ENCODE results near the gene MNDA.

The MNDA gene

DNA sequence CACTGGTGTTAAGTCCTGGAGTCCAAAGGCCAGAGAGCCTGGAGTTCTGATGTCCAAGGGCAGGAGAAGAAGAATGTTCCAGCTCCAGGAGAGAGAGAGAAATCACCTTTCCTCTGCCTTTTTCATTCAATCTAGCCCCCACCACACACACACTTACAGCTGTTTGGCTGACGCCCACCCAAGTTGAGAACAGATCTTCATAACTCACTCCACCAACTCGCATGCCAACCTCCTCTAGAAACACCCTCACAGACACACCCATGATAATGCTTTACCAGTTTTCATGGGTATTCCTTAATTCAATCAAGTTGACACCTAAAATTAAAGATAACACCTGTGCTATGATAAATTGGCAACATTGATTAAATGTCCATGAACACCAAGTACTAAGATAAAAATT, 42.0 kb downstream of the MNDA start:
- Histone ChIP-seq H3K4me2 (ENCODE audit: low read length) (no peak overlapping the region), H3K4me3 (ENCODE audit: low read length) (no peak overlapping the region), H3K27ac (ENCODE audit: low read depth, low read length) (no peak overlapping the region), H3K36me3 (ENCODE audit: control insufficient read depth, low read length) (no peaks in the 10 kb centered on the region), H3K79me2 (ENCODE audit: control insufficient read depth, low read length) (no peaks in the 10 kb centered on the region), H3F3A (ENCODE audit: control insufficient read depth, insufficient read depth) (no peaks in the 10 kb centered on the region), H3K9me2 (replicated peaks; ENCODE audit: control insufficient read depth, low read length) (no peaks in the 10 kb centered on the region), H3K9me3 (ENCODE audit: control insufficient read depth, insufficient read depth, low read length) (no peaks in the 10 kb centered on the region), H3K4me1 (ENCODE audit: control insufficient read depth, low read length) (no peaks in the 10 kb centered on the region), H3K27me3 (ENCODE audit: control insufficient read depth, low read length) (no peaks in the 10 kb centered on the region), H4K20me1 (ENCODE audit: control insufficient read depth, insufficient read depth, low read depth, low read length) (no peaks in the 10 kb centered on the region)
- TF ChIP-seq, protein P1, sequence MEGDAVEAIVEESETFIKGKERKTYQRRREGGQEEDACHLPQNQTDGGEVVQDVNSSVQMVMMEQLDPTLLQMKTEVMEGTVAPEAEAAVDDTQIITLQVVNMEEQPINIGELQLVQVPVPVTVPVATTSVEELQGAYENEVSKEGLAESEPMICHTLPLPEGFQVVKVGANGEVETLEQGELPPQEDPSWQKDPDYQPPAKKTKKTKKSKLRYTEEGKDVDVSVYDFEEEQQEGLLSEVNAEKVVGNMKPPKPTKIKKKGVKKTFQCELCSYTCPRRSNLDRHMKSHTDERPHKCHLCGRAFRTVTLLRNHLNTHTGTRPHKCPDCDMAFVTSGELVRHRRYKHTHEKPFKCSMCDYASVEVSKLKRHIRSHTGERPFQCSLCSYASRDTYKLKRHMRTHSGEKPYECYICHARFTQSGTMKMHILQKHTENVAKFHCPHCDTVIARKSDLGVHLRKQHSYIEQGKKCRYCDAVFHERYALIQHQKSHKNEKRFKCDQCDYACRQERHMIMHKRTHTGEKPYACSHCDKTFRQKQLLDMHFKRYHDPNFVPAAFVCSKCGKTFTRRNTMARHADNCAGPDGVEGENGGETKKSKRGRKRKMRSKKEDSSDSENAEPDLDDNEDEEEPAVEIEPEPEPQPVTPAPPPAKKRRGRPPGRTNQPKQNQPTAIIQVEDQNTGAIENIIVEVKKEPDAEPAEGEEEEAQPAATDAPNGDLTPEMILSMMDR (IDR thresholded peaks at IDR 0.05; ENCODE audit: low read depth, low read length, poor library complexity, severe bottlenecking) = no peak
- no peak for TF ChIP-seq EZH2phosphoT487 (IDR thresholded peaks at IDR 0.05; ENCODE audit: borderline replicate concordance, low read length)

DNA sequence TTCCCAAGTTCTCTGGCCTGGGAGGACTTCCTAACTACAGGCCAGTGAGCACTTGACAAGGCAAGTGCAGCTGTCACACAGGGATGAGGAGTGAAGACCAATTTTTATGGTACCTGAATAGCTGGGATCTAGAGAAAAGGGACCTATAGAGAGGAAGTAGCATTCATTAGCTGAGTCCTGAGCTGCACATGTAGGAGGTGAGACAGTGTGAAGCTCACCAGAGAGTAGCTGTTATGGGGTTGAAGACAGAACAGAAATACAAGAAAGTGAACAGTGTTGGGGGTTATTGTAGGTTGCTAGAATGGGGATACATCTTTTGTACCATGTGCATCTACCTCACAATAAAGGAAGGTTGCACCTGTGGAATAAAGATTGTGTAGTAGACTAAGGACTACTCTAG, 62.5 kb downstream of the MNDA start:
- no peaks in the 10 kb centered on the region for H3K9me3 ChIP-seq (ENCODE audit: control insufficient read depth, insufficient read depth, low read length)

DNA sequence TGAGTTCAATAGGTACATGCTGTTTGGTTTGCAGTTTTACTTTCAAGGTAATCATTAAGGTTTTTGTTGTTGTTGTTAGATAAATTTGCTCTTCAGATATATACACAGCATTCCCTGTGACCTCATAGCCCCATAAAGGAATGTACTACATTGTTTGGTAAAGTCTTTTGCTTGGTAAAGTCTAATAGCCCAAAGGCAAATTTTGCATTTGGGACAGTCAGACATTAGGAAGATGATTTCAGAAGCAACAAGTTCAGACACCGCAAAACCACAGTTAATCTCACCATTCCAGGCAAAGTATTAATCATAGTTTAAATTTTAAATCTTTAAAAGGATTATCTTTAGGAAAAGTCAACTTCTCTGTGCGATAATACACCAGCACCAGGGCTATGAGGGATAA, 67.6 kb downstream of the MNDA start:
- TF ChIP-seq EZH2phosphoT487 (IDR thresholded peaks at IDR 0.05; ENCODE audit: borderline replicate concordance, low read length) = no peak
- TF ChIP-seq, protein P1 (IDR thresholded peaks at IDR 0.05; ENCODE audit: low read depth, low read length, poor library complexity, severe bottlenecking) = no peak
- Histone ChIP-seq H3K4me2 (ENCODE audit: low read length) (no peak overlapping the region), H3K9me3 (ENCODE audit: control insufficient read depth, insufficient read depth, low read length) (no peaks in the 10 kb centered on the region), H4K20me1 (ENCODE audit: control insufficient read depth, insufficient read depth, low read depth, low read length) (no peaks in the 10 kb centered on the region), H3K79me2 (ENCODE audit: control insufficient read depth, low read length) (no peaks in the 10 kb centered on the region), H3K36me3 (ENCODE audit: control insufficient read depth, low read length) (no peaks in the 10 kb centered on the region), H3K4me1 (ENCODE audit: control insufficient read depth, low read length) (no peaks in the 10 kb centered on the region), H3F3A (ENCODE audit: control insufficient read depth, insufficient read depth) (no peaks in the 10 kb centered on the region), H3K4me3 (ENCODE audit: low read length) (no peak overlapping the region), H3K27ac (ENCODE audit: low read depth, low read length) (no peak overlapping the region), H3K27me3 (ENCODE audit: control insufficient read depth, low read length) (no peaks in the 10 kb centered on the region), H3K9me2 (replicated peaks; ENCODE audit: control insufficient read depth, low read length) (no peaks in the 10 kb centered on the region)

More for the DNA sequence above, 62.5 kb downstream of the MNDA start:
- no peaks in the 10 kb centered on the region for H3K79me2 ChIP-seq (ENCODE audit: control insufficient read depth, low read length)
- no peak overlapping the region for H3K4me3 ChIP-seq (ENCODE audit: low read length)
- no peak overlapping the region for H3K4me2 ChIP-seq (ENCODE audit: low read length)
- no peaks in the 10 kb centered on the region for H3K36me3 ChIP-seq (ENCODE audit: control insufficient read depth, low read length)
- no peaks in the 10 kb centered on the region for H3F3A ChIP-seq (ENCODE audit: control insufficient read depth, insufficient read depth)
- H3K27me3 ChIP-seq (ENCODE audit: control insufficient read depth, low read length) = no peaks in the 10 kb centered on the region
- no peaks in the 10 kb centered on the region for H3K4me1 ChIP-seq (ENCODE audit: control insufficient read depth, low read length)
- H4K20me1 ChIP-seq (ENCODE audit: control insufficient read depth, insufficient read depth, low read depth, low read length) = no peaks in the 10 kb centered on the region
- no peak overlapping the region for H3K27ac ChIP-seq (ENCODE audit: low read depth, low read length)
- H3K9me2 ChIP-seq (replicated peaks; ENCODE audit: control insufficient read depth, low read length) = no peaks in the 10 kb centered on the region
- TF ChIP-seq, protein P1 (IDR thresholded peaks at IDR 0.05; ENCODE audit: low read depth, low read length, poor library complexity, severe bottlenecking) = no peak
- TF ChIP-seq EZH2phosphoT487 (IDR thresholded peaks at IDR 0.05; ENCODE audit: borderline replicate concordance, low read length) = no peak

Data from DOHH2 (cell line).